Neutrophil (primary cell): Measurements from ENCODE around the gene CXCR2.

Source experiments
- H3K27ac ChIP-seq: fragments of 200-600 bp; sonication (generic); 2 replicates; pipeline ENCODE4 v1.5.1; 2016; ENCODE audit warnings: mild to moderate bottlenecking, moderate library complexity
- H3K27me3 ChIP-seq: fragments of 200-600 bp; sonication (generic); 2 replicates; pipeline ENCODE4 v1.6.0; 2016; ENCODE audit warnings: mild to moderate bottlenecking
- H3K36me3 ChIP-seq: fragments of 200-600 bp; sonication (generic); 2 replicates; pipeline ENCODE4 v1.5.1; 2017
- H3K4me1 ChIP-seq, 2 experiments: fragments of 200-600 bp in 1 of 2; sonication (generic) in 1 of 2; 1 replicate in 1 of 2; 2 replicates in 1 of 2; pipeline versions ENCODE4 v1.5.1 to v1.6.1; 2013 to 2016; ENCODE audit warnings: low read depth in 1 of 2, low read length in 1 of 2, mild to moderate bottlenecking in 1 of 2, moderate library complexity in 1 of 2; ENCODE audit not compliant: control insufficient read depth in 1 of 2, insufficient read depth in 1 of 2
- H3K4me3 ChIP-seq, 2 experiments: fragments of 200-600 bp in 1 of 2; sonication (generic) in 1 of 2; 1 replicate in 1 of 2; 2 replicates in 1 of 2; pipeline ENCODE4 v1.5.1; 2013 to 2016; ENCODE audit warnings: low read depth in 1 of 2, low read length in 1 of 2, mild to moderate bottlenecking in 1 of 2, moderate library complexity in 1 of 2
- H3K9me3 ChIP-seq: fragments of 200-600 bp; sonication (generic); 2 replicates; pipeline ENCODE4 v1.5.1; 2016
- CTCF ChIP-seq: fragments of 200-600 bp; sonication (generic); IDR thresholded peaks from 2 replicates; pipeline ENCODE4 v1.5.1; 2016; ENCODE audit warnings: antibody characterized with exemption

CXCR2 gene

GRCh38 chr2:218125095-218125494, 733 bp upstream of the CXCR2 start:
- Histone ChIP-seq H3K36me3 (peaks cover 31% of the 10 kb centered on the region), H3K27me3 (no peaks in the 10 kb centered on the region), H3K4me1 (peaks cover 23 to 67% of the 10 kb centered on the region in 2 experiments), H3K9me3 (no peaks in the 10 kb centered on the region), H3K4me3 (peak overlapping the region; percentile 79 to 95), H3K27ac (peak overlapping the region; percentile 93)
- no peak for TF ChIP-seq CTCF

GRCh38 chr2:218127929-218128455, 2.2 kb downstream of the CXCR2 start:
- Histone ChIP-seq H3K4me3 (peak overlapping the region; percentile 79 to 95), H3K4me1 (peaks cover 52 to 96% of the 10 kb centered on the region in 2 experiments), H3K27ac (peak overlapping the region; percentile 93), H3K27me3 (no peaks in the 10 kb centered on the region), H3K36me3 (peaks cover 60% of the 10 kb centered on the region), H3K9me3 (no peaks in the 10 kb centered on the region)
- TF ChIP-seq CTCF, result no peak

GRCh38 chr2:218128781-218129457, 3.1 kb downstream of the CXCR2 start:
- TF ChIP-seq CTCF, result peak; percentile 55
- Histone ChIP-seq H3K27me3 (no peaks in the 10 kb centered on the region), H3K9me3 (no peaks in the 10 kb centered on the region)

GRCh38 chr2:218129458-218130135, 3.8 kb downstream of the CXCR2 start:
- Histone ChIP-seq H3K4me1 (peaks cover 59 to 100% of the 10 kb centered on the region in 2 experiments), H3K27ac (peak overlapping the region; percentile 93), H3K4me3 (peak overlapping the region; percentile 79 to 95), H3K9me3 (no peaks in the 10 kb centered on the region), H3K36me3 (peaks cover 76% of the 10 kb centered on the region), H3K27me3 (no peaks in the 10 kb centered on the region)
- TF ChIP-seq CTCF, result no peak

More at GRCh38 chr2:218128781-218129457, 3.1 kb downstream of the CXCR2 start:
- H3K36me3 ChIP-seq, result peaks cover 69% of the 10 kb centered on the region
- peak overlapping the region; percentile 79 to 95 for H3K4me3 ChIP-seq
- H3K4me1 ChIP-seq, result peaks cover 59 to 100% of the 10 kb centered on the region in 2 experiments
- peak overlapping the region; percentile 93 for H3K27ac ChIP-seq

GRCh38 chr2:218130377-218130776, 4.5 kb downstream of the CXCR2 start:
- TF ChIP-seq CTCF, result no peak
- Histone ChIP-seq H3K36me3 (peaks cover 83% of the 10 kb centered on the region), H3K4me3 (peak overlapping the region; percentile 79 to 95), H3K4me1 (peaks cover 59 to 99% of the 10 kb centered on the region in 2 experiments), H3K27ac (peak overlapping the region; percentile 93), H3K9me3 (no peaks in the 10 kb centered on the region), H3K27me3 (no peaks in the 10 kb centered on the region)
